ENCODE data around the gene TPCN2. TPM values are rescaled to one million over a fixed set of nuclear protein-coding genes. Genes with fewer than 3 reads are reported as not detected.

TPCN2 gene
- total RNA-seq, 1 donor from 2014 or later: 31.4 TPM

DNA sequence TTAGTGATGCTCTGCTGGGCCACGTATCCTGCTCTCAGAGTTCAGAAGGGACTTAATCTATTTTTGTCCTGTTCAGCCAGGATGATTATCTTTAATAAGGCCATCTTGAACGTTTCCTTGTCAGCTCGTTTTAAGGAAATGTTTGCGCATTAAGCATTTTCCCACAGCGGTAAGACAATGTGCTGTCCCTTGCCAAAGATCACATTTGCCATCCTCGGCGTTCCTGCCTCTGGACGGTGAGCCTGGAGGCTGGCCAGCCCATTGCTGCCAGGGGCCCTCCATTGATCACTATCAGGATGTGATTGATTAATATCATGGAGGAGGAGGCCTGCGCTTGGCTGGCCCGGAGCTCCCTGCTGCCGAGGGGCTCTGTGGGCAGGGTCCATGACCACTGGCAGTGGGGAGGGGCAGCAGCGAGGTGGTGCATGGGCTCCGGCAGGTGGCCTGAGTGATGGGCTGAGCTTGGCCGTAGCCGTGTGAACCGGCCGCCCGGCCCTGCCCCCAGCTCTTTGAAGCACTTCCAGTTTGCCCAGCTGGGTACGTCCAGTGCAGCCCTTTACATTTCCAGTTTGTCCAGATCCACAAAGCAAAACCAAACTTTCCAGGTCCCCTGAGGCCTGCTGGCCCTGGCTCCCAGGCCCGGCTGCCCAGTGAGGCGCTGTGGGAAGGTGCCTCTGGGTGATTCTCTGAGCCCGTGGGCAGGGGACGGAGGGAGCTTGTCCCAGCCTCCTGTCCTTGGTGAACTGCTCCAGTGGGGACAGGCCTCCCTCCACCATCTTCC is 57.5 kb downstream of the TPCN2 start:
- TF ChIP-seq, protein P1, sequence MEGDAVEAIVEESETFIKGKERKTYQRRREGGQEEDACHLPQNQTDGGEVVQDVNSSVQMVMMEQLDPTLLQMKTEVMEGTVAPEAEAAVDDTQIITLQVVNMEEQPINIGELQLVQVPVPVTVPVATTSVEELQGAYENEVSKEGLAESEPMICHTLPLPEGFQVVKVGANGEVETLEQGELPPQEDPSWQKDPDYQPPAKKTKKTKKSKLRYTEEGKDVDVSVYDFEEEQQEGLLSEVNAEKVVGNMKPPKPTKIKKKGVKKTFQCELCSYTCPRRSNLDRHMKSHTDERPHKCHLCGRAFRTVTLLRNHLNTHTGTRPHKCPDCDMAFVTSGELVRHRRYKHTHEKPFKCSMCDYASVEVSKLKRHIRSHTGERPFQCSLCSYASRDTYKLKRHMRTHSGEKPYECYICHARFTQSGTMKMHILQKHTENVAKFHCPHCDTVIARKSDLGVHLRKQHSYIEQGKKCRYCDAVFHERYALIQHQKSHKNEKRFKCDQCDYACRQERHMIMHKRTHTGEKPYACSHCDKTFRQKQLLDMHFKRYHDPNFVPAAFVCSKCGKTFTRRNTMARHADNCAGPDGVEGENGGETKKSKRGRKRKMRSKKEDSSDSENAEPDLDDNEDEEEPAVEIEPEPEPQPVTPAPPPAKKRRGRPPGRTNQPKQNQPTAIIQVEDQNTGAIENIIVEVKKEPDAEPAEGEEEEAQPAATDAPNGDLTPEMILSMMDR (IDR thresholded peaks at IDR 0.05; ENCODE audit: unreplicated experiment): no peak
- H3K9me3 Mint-ChIP-seq (ENCODE audit: unreplicated experiment): no peaks in the 10 kb centered on the region
- no peak overlapping the region for H3K27ac Mint-ChIP-seq (ENCODE audit: unreplicated experiment)
- peaks cover 17% of the 10 kb centered on the region for H3K27me3 Mint-ChIP-seq (ENCODE audit: unreplicated experiment)
- H3K4me3 Mint-ChIP-seq (ENCODE audit: unreplicated experiment): no peak overlapping the region
- H3K4me1 Mint-ChIP-seq (ENCODE audit: unreplicated experiment): peaks cover 5% of the 10 kb centered on the region
- peaks cover 9% of the 10 kb centered on the region for H3K36me3 Mint-ChIP-seq (ENCODE audit: low read depth, unreplicated experiment)
- no peak for DNase-seq (ENCODE audit: low spot score)

DNA sequence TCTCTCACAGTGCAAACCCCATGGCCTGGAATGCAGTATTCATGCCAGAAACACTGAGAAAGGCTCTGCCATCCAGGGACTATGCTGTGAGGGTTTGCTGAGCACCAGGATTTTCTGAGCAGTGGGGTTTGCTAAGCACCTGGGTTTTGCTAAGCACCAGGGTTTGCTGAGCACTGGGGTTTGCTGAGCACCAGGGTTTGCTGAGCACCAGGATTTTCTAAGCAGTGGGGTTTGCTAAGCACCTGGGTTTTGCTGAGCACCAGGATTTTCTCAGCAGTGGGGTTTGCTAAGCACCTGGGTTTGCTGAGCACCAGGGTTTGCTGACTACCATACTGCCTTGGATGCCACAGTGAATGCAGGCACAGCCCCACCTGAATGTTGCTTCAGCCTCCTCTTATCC is 58.7 kb downstream of the TPCN2 start:
- H3K4me1 Mint-ChIP-seq (ENCODE audit: unreplicated experiment): peaks cover 5% of the 10 kb centered on the region
- peaks cover 17% of the 10 kb centered on the region for H3K27me3 Mint-ChIP-seq (ENCODE audit: unreplicated experiment)
- no peak overlapping the region for H3K4me3 Mint-ChIP-seq (ENCODE audit: unreplicated experiment)

DNA sequence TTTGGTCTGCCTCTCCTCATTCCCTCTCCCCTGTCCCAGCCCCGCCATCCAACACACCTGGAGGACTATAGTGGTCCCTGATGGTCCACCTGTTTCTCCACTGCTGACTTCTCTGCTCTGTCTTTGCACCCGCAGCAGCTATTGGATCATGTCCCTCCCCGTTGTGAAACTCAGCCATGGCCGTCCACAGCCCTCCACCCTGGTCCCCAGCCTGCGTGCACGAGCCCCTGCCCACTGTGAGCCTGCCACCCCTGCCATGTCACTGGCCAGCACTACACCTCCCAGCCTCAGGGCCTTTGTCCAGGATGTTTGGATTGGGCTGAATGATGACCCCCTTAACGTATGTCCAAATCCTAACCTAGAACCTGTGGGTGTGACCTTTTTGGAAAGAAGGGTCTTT is 59.3 kb downstream of the TPCN2 start:
- H3K27me3 Mint-ChIP-seq (ENCODE audit: unreplicated experiment): peaks cover 17% of the 10 kb centered on the region
- TF ChIP-seq, protein P1 (IDR thresholded peaks at IDR 0.05; ENCODE audit: unreplicated experiment): no peak

More for the DNA sequence above, 58.7 kb downstream of the TPCN2 start:
- Mint-ChIP-seq H3K27ac (ENCODE audit: unreplicated experiment) (no peak overlapping the region), H3K36me3 (ENCODE audit: low read depth, unreplicated experiment) (peaks cover 9% of the 10 kb centered on the region), H3K9me3 (ENCODE audit: unreplicated experiment) (no peaks in the 10 kb centered on the region)
- TF ChIP-seq, protein P1 (IDR thresholded peaks at IDR 0.05; ENCODE audit: unreplicated experiment): no peak
- no peak for DNase-seq (ENCODE audit: low spot score)

DNA sequence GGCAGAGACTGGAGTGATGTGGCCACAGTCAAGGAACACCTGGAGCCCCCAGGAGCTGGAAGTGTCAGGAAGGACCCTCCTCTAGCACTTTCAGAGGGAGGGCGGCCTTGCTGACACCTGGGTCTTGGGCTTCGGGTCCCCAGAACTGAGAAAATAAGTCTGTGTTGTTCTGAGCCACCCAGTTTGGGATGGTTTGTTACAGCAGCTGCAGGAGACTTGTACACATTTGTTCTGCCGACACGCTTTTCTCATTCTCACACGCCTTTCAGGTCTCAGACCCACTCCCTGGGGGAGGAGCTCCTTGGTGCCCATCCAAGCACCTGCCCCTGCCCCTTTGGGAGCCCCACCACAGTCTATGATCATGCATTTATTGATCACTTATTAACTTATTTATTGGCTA is 59.8 kb downstream of the TPCN2 start:
- Mint-ChIP-seq H3K27me3 (ENCODE audit: unreplicated experiment) (peaks cover 17% of the 10 kb centered on the region), H3K4me3 (ENCODE audit: unreplicated experiment) (no peak overlapping the region), H3K4me1 (ENCODE audit: unreplicated experiment) (peaks cover 5% of the 10 kb centered on the region), H3K36me3 (ENCODE audit: low read depth, unreplicated experiment) (peaks cover 9% of the 10 kb centered on the region), H3K9me3 (ENCODE audit: unreplicated experiment) (no peaks in the 10 kb centered on the region), H3K27ac (ENCODE audit: unreplicated experiment) (no peak overlapping the region)
- no peak for DNase-seq (ENCODE audit: low spot score)
- TF ChIP-seq, protein P1 (IDR thresholded peaks at IDR 0.05; ENCODE audit: unreplicated experiment): no peak

More for the DNA sequence above, 59.3 kb downstream of the TPCN2 start:
- Mint-ChIP-seq H3K9me3 (ENCODE audit: unreplicated experiment) (no peaks in the 10 kb centered on the region), H3K4me1 (ENCODE audit: unreplicated experiment) (peaks cover 5% of the 10 kb centered on the region), H3K27ac (ENCODE audit: unreplicated experiment) (no peak overlapping the region), H3K36me3 (ENCODE audit: low read depth, unreplicated experiment) (peaks cover 9% of the 10 kb centered on the region), H3K4me3 (ENCODE audit: unreplicated experiment) (no peak overlapping the region)
- no peak for DNase-seq (ENCODE audit: low spot score)

DNA sequence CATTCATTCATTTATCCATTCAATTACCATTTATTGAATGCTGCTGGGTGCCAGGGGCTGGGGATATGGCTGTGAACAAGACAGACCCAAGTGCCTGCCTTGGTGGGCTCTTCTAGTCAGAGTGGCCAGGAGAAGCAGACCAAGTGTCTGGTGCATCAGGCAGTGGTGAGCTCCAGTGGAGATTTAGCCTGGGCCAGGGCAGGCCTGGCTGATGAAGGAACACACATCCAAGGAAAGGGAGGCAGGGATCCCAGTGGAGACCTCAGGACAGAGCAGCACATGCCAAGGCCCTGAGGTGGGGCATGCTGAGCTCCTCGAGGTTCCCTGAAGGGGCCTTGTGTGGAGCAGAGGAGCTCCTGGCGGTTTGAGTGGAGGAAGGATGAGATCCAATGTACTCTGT is 60.4 kb downstream of the TPCN2 start:
- Mint-ChIP-seq H3K36me3 (ENCODE audit: low read depth, unreplicated experiment) (peaks cover 9% of the 10 kb centered on the region), H3K27me3 (ENCODE audit: unreplicated experiment) (peaks cover 13% of the 10 kb centered on the region), H3K4me1 (ENCODE audit: unreplicated experiment) (peaks cover 5% of the 10 kb centered on the region), H3K4me3 (ENCODE audit: unreplicated experiment) (no peak overlapping the region), H3K27ac (ENCODE audit: unreplicated experiment) (no peak overlapping the region), H3K9me3 (ENCODE audit: unreplicated experiment) (no peaks in the 10 kb centered on the region)
- no peak for DNase-seq (ENCODE audit: low spot score)
- TF ChIP-seq, protein P1 (IDR thresholded peaks at IDR 0.05; ENCODE audit: unreplicated experiment): no peak
